Gastrocnemius medialis (tissue), 4 donors: ENCODE measurements around the gene RGS1. TPM values are rescaled to one million over a fixed set of nuclear protein-coding genes. Genes with fewer than 3 reads are reported as not detected.
A peak's percentile ranks its signal among the peaks of the same experiment; 100 is the strongest.

Experiments
- ATAC-seq, 2 donors: fragments of 150-250 bp; one replicate each; pipeline ENCODE4 v1.9.1; 2016
- DNase-seq, 2 donors: peaks; one replicate each; pipeline ENCODE4 v3.0.0-alpha.2; 2019
- H3K27ac ChIP-seq, 4 donors: fragments of 200-600 bp; sonication (generic); 1 replicate in 1 of 4; 2 replicates in 3 of 4; pipeline ENCODE4 v1.5.1; 2016 to 2018; ENCODE audit warnings: mild to moderate bottlenecking in 2 of 4, moderate library complexity in 1 of 4
- H3K27me3 ChIP-seq, 3 donors: fragments of 200-600 bp; sonication (generic) in 2 of 3; 1 replicate in 1 of 3; 2 replicates in 2 of 3; pipeline versions ENCODE4 v1.5.1 to v1.6.0; 2016 to 2019; ENCODE audit warnings: mild to moderate bottlenecking in 1 of 3, moderate library complexity in 1 of 3
- H3K36me3 ChIP-seq, 2 donors: fragments of 200-600 bp; sonication (generic) in 1 of 2; one replicate each; pipeline ENCODE4 v1.5.1; 2017 to 2018
- H3K4me1 ChIP-seq, 2 donors: fragments of 200-600 bp; sonication (generic) in 1 of 2; one replicate each; pipeline ENCODE4 v1.5.1; 2016 to 2017; ENCODE audit warnings: mild to moderate bottlenecking in 2 of 2
- H3K4me3 ChIP-seq, 4 donors: fragments of 200-600 bp; sonication (generic) in 3 of 4; 1 replicate in 1 of 4; 2 replicates in 3 of 4; pipeline ENCODE4 v1.5.1; 2016 to 2019; ENCODE audit warnings: mild to moderate bottlenecking in 2 of 4
- H3K9me3 ChIP-seq, 3 donors: fragments of 200-600 bp; sonication (generic) in 2 of 3; 1 replicate in 1 of 3; 2 replicates in 2 of 3; pipeline ENCODE4 v1.5.1; 2016 to 2019
- POLR2A ChIP-seq, 2 donors: fragments of 450-650 bp; IDR thresholded peaks; one replicate each; pipeline ENCODE4 v1.6.1; 2017; ENCODE audit warnings: antibody characterized with exemption in 2 of 2, mild to moderate bottlenecking in 2 of 2, moderate library complexity in 2 of 2
- in situ Hi-C, 4 donors: fragments of 200-750 bp; cut with MboI; loops; one replicate each; pipeline versions ENCODE4 v1.15.0 to v1.8.0; 2017; ENCODE audit warnings: low sequenced_read_pairs in 4 of 4
- intact Hi-C: fragments of 100-400 bp; cut with DNase I; formaldehyde crosslinking; loops from one replicate; pipeline ENCODE4 v1.15.1; 2023; ENCODE audit warnings: low total_unique reads
- total RNA-seq, 4 donors: library from RNA; depleted of rRNA; stranded (reverse); fragments of >200 nt; gene quantifications; one replicate each; pipeline versions ENCODE4 v1.1.0 to v1.2.3, GENCODE V29; 2016
- TF ChIP-seq, protein P1 (sequence below), 5 experiments: fragments of 450-650 bp in 3 of 5; fragments of 200-600 bp in 2 of 5; sonication (generic) in 2 of 5; IDR thresholded peaks in 4 of 5; conservative IDR thresholded peaks in 1 of 5; 1 replicate in 4 of 5; 2 replicates in 1 of 5; pipeline ENCODE4 v1.5.1; 2016 to 2019; ENCODE audit warnings: antibody characterized with exemption in 5 of 5, mild to moderate bottlenecking in 3 of 5, moderate library complexity in 3 of 5

RGS1 gene
- total RNA-seq, 4 donors from 2014 or later, result 1.0 to 4.9 (median 3.5) TPM

DNA sequence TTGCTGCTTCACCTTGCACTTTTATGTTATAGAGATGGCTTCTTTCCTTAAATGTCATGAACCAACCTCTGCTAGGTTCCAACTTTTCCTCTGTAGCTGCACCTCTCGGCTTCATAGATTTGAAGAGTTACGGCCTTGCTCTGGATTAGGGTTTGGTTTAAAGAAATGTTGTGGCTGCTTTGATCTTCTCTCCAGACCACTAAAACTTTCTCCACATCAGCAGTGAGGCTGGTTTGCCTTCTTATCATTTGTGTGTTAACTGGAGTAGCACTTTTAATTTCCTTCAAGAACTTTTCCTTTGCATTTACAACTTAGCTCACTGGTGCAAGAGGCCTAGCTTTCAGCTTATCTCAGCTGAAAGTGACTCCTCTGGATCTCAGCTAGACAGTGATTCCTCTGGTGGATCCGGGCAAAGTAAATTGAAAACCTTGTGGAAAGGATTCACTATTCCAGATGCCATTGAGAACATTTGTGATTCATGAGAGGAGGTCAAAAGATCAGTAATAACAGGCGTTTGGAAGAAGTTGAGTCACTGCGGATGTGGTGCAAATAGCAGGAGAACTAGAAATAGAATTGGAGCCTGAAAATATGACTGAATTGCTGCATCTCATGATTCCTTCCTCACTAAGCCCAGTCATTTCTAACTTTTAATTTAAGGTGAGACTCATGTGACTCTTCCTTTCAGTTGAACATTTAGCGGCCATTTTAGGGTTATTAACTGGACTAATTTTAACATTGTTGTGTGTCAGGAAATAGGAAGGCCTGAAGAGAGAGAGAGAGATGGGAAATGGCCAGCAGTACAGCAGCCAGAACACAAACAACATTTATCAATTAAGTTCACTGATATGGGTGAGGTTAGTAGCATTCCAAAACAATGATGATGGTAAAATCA is 16.2 kb upstream of the RGS1 start:
- H3K4me1 ChIP-seq, result no peaks in the 10 kb centered on the region
- H3K27me3 ChIP-seq, result no peaks in the 10 kb centered on the region
- TF ChIP-seq, protein P1, sequence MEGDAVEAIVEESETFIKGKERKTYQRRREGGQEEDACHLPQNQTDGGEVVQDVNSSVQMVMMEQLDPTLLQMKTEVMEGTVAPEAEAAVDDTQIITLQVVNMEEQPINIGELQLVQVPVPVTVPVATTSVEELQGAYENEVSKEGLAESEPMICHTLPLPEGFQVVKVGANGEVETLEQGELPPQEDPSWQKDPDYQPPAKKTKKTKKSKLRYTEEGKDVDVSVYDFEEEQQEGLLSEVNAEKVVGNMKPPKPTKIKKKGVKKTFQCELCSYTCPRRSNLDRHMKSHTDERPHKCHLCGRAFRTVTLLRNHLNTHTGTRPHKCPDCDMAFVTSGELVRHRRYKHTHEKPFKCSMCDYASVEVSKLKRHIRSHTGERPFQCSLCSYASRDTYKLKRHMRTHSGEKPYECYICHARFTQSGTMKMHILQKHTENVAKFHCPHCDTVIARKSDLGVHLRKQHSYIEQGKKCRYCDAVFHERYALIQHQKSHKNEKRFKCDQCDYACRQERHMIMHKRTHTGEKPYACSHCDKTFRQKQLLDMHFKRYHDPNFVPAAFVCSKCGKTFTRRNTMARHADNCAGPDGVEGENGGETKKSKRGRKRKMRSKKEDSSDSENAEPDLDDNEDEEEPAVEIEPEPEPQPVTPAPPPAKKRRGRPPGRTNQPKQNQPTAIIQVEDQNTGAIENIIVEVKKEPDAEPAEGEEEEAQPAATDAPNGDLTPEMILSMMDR (IDR thresholded peaks at IDR 0.05 in 4 of 5, conservative IDR thresholded peaks at IDR 0.05 in 1 of 5), result no peak
- TF ChIP-seq POLR2A (IDR thresholded peaks at IDR 0.05), result no peak
- no peaks in the 10 kb centered on the region for H3K9me3 ChIP-seq
- intact Hi-C loops, result no loop called here
- no peak overlapping the region for H3K4me3 ChIP-seq
- DNase-seq, result no peak
- in situ Hi-C loops, result no loop called here
- H3K36me3 ChIP-seq, result no peaks in the 10 kb centered on the region
- H3K27ac ChIP-seq, result peak overlapping the region in 2 of 4 donors; percentile 26 to 49
- peak; percentile 52 to 65 for ATAC-seq

DNA sequence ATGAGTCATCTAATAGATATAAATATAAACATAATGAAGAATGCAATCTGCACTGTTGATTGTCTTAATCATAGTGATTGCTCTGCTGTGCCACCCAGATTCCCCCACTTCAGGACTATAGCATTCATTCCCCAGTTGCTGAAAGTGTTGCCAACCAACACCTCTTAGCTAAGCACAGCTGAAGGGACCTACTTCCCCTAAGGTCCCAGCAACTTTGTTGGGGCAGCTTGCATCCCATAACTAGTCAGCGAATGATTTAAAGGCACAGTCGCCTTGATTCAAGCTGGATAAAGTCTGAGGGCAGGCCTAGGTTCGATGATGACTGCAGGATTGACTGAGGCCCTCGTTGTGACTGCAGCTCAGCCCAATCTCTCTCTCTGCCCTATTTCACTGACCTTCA is 14.3 kb upstream of the RGS1 start:
- Histone ChIP-seq H3K27me3 (no peaks in the 10 kb centered on the region), H3K4me3 (no peak overlapping the region), H3K4me1 (no peaks in the 10 kb centered on the region), H3K36me3 (no peaks in the 10 kb centered on the region), H3K27ac (no peak overlapping the region), H3K9me3 (no peaks in the 10 kb centered on the region)
- in situ Hi-C loops, result no loop called here
- no peak for DNase-seq
- TF ChIP-seq, protein P1 (IDR thresholded peaks at IDR 0.05 in 4 of 5, conservative IDR thresholded peaks at IDR 0.05 in 1 of 5), result no peak
- no peak for TF ChIP-seq POLR2A (IDR thresholded peaks at IDR 0.05)
- no peak for ATAC-seq
- intact Hi-C loops, result no loop called here

DNA sequence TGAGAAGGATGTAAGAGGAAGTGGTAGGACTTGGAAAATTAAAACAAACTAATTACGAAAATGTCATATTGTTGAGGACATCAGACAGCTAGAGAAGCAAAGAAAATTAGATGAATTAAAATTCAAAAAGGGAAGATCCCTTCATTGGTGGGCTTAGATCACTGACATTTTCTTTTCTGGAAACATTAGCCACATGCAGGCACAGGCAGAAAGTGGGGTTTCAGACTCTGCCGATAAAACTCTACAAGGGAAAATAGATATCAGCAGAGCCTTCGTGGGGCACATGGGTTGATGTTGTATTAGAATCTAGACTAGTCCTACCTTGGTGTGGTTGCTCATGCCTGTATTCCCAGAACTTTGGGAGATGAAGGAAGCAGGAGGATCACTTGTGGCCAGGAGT is 12.4 kb upstream of the RGS1 start:
- ATAC-seq (no peak), DNase-seq (no peak)
- Histone ChIP-seq H3K27ac (no peak overlapping the region), H3K4me3 (no peak overlapping the region), H3K4me1 (no peaks in the 10 kb centered on the region), H3K27me3 (no peaks in the 10 kb centered on the region), H3K36me3 (no peaks in the 10 kb centered on the region), H3K9me3 (no peaks in the 10 kb centered on the region)
- intact Hi-C loops (no loop called here), in situ Hi-C loops (no loop called here)
- TF ChIP-seq, protein P1 (IDR thresholded peaks at IDR 0.05 in 4 of 5, conservative IDR thresholded peaks at IDR 0.05 in 1 of 5), result no peak
- no peak for TF ChIP-seq POLR2A (IDR thresholded peaks at IDR 0.05)

- Histone ChIP-seq H3K27me3 (no peaks in the 10 kb centered on the region), H3K36me3 (no peaks in the 10 kb centered on the region), H3K4me3 (no peak overlapping the region), H3K9me3 (no peaks in the 10 kb centered on the region), H3K4me1 (no peaks in the 10 kb centered on the region), H3K27ac (no peak overlapping the region)
- TF ChIP-seq, protein P1 (IDR thresholded peaks at IDR 0.05 in 4 of 5, conservative IDR thresholded peaks at IDR 0.05 in 1 of 5), result no peak
- TF ChIP-seq POLR2A (IDR thresholded peaks at IDR 0.05), result no peak
- intact Hi-C loops, result no loop called here
- ATAC-seq, result no peak
- no peak for DNase-seq
- in situ Hi-C loops, result no loop called here
Measured at GRCh38 chr1:192564099-192564498, 11.5 kb upstream of the RGS1 start.
